HEK293T (cell line): ENCODE measurements around the gene CDCP1.
A peak's percentile ranks its signal among the peaks of the same experiment; 100 is the strongest.

ENCODE experiments used
- CTCF ChIA-PET: fragments of 350-600 bp; formaldehyde crosslinking; extraction: SDS; loops from one replicate; lab custom pipeline; 2021; ENCODE audit warnings: antibody characterized with exemption, inconsistent platforms; lab: Yijun Ruan, JAX
- POLR2A ChIA-PET: fragments of 350-600 bp; formaldehyde crosslinking; extraction: SDS; loops from one replicate; lab custom pipeline; 2020; ENCODE audit warnings: antibody characterized with exemption, inconsistent platforms; lab: Yijun Ruan, JAX
- DNase-seq: peaks from one replicate; pipeline ENCODE4 v3.0.0; 2012; ENCODE audit warnings: mixed read lengths; ENCODE audit errors: extremely low spot score
- ARNT ChIP-seq: fragments of 450-650 bp; IDR thresholded peaks from 2 replicates; pipeline ENCODE4 v1.6.1; 2017; ENCODE audit warnings: mild to moderate bottlenecking
- BHLHE40 ChIP-seq: fragments of 450-650 bp; IDR thresholded peaks from 2 replicates; pipeline ENCODE4 v1.6.1; 2016; ENCODE audit warnings: mild to moderate bottlenecking, moderate library complexity, borderline replicate concordance
- CTBP1 ChIP-seq: fragments of 450-650 bp; IDR thresholded peaks from 2 replicates; pipeline ENCODE4 v1.6.1; 2016; ENCODE audit warnings: borderline replicate concordance
- ELF4 ChIP-seq: fragments of 450-650 bp; IDR thresholded peaks from 2 replicates; pipeline ENCODE4 v1.6.1; 2017; ENCODE audit warnings: antibody characterized with exemption
- FOXA1 ChIP-seq: fragments of 450-650 bp; IDR thresholded peaks from 2 replicates; pipeline ENCODE4 v1.6.1; 2016; ENCODE audit warnings: mild to moderate bottlenecking
- FOXK2 ChIP-seq: fragments of 450-650 bp; IDR thresholded peaks from 2 replicates; pipeline ENCODE4 v1.6.1; 2016; ENCODE audit warnings: mild to moderate bottlenecking
- FOXM1 ChIP-seq: fragments of 450-650 bp; IDR thresholded peaks from 2 replicates; pipeline ENCODE4 v1.6.1; 2017; ENCODE audit warnings: mild to moderate bottlenecking, borderline replicate concordance
- HDGF ChIP-seq: fragments of 450-650 bp; IDR thresholded peaks from 2 replicates; pipeline ENCODE4 v1.6.1; 2017; ENCODE audit warnings: antibody characterized with exemption, borderline replicate concordance
- L3MBTL2 ChIP-seq: fragments of 450-650 bp; conservative IDR thresholded peaks from 2 replicates; pipeline ENCODE4 v1.6.1; 2016; ENCODE audit warnings: mild to moderate bottlenecking
- LEF1 ChIP-seq: fragments of 450-650 bp; IDR thresholded peaks from 2 replicates; pipeline ENCODE4 v1.6.1; 2017; ENCODE audit warnings: mild to moderate bottlenecking, borderline replicate concordance
- NFRKB ChIP-seq: fragments of 450-650 bp; IDR thresholded peaks from 2 replicates; pipeline ENCODE4 v1.6.1; 2016; ENCODE audit warnings: mild to moderate bottlenecking, moderate library complexity
- SP1 ChIP-seq: fragments of 450-650 bp; IDR thresholded peaks from 2 replicates; pipeline ENCODE4 v1.6.1; 2017
- SUZ12 ChIP-seq: fragments of 450-650 bp; IDR thresholded peaks from 2 replicates; pipeline ENCODE4 v1.6.1; 2016; ENCODE audit warnings: mild to moderate bottlenecking
- TARDBP ChIP-seq: fragments of 450-650 bp; IDR thresholded peaks from 2 replicates; pipeline ENCODE4 v1.6.1; 2016
- ZNF384 ChIP-seq: fragments of 450-650 bp; IDR thresholded peaks from 2 replicates; pipeline ENCODE4 v1.6.1; 2016
- TF ChIP-seq, protein P1 (sequence below): fragments of 450-650 bp; IDR thresholded peaks from 2 replicates; pipeline ENCODE4 v1.6.1; 2016

Gene CDCP1

DNA sequence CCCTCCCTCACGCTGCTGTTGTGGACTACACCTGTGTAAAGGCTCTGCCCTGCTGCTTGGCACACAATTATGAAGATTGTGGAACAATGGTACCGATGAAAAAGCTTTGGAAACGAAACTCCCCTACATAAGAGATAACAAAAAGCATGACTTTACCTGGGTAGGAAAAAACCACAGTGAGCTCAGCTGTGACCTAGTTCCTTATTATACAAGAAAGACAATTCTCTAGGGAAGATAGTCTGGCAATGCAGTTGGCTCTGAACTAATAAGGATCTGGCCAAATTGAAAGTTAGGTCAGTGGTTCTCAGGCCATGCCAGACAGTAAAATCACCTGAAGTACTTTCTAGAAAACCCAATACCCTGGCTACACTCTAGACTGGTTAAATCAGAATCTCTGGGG lies 104.0 kb downstream of the CDCP1 start:
- TF ChIP-seq ZNF384 (no peak), ARNT (no peak), FOXK2 (no peak), FOXM1 (no peak), NFRKB (no peak), LEF1 (no peak), TARDBP (no peak), HDGF (no peak), FOXA1 (no peak), L3MBTL2 (no peak), SP1 (no peak)
- CTCF ChIA-PET = interaction anchor here (0.9 to 6.5 kb wide), 5 partner anchors 50 to 467 kb away, joined by 3 to 52 read pairs (median 4); no protein-coding TSS in a partner anchor
- POLR2A ChIA-PET = no interaction called here
- no peak for DNase-seq

DNA sequence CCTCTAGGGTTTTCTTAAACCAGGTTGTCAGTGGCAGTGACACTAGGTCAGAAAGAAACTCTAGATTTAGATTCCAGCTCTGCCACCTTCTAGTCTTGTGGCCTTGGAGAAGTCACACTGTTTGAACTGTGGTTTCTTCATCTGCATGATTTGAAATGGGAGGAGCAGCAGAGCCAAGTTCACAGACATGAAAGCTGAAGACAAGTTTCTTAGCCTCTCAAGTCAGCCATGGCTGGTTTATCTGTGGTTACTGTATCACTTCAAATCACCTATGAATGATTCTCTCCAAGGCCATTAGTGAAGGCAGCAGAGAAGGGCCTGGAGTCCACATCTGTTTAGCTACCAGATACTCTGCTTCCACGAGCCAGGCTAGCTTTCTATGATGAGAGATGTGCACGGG lies 104.5 kb downstream of the CDCP1 start:
- TF ChIP-seq TARDBP (no peak), CTBP1 (no peak), HDGF (no peak), SP1 (no peak), L3MBTL2 (no peak), NFRKB (no peak), ELF4 (no peak)
- TF ChIP-seq, protein P1, sequence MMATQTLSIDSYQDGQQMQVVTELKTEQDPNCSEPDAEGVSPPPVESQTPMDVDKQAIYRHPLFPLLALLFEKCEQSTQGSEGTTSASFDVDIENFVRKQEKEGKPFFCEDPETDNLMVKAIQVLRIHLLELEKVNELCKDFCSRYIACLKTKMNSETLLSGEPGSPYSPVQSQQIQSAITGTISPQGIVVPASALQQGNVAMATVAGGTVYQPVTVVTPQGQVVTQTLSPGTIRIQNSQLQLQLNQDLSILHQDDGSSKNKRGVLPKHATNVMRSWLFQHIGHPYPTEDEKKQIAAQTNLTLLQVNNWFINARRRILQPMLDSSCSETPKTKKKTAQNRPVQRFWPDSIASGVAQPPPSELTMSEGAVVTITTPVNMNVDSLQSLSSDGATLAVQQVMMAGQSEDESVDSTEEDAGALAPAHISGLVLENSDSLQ = no peak
- CTCF ChIA-PET = interaction anchor here (0.6 to 6.5 kb wide), 7 partner anchors 17 to 470 kb away, joined by 3 to 52 read pairs (median 4); no protein-coding TSS in a partner anchor
- POLR2A ChIA-PET = no interaction called here
- DNase-seq = no peak

- CTCF ChIA-PET = interaction anchor here (0.6 to 1.6 kb wide), 10 partner anchors 18 to 509 kb away, joined by 3 to 7 read pairs (median 4); no protein-coding TSS in a partner anchor
- POLR2A ChIA-PET = no interaction called here
- TF ChIP-seq L3MBTL2 (peak; percentile 44; the same call in 1 of the 2 replicates), ARNT (peak; percentile 67; the same call in 1 of the 2 replicates), TARDBP (no peak), LEF1 (no peak), ELF4 (no peak), FOXA1 (no peak), HDGF (no peak), FOXK2 (no peak), SUZ12 (no peak), FOXM1 (no peak), CTBP1 (no peak), BHLHE40 (no peak), SP1 (no peak), ZNF384 (peak; percentile 90), NFRKB (no peak)
- TF ChIP-seq, protein P1 = no peak
- peak; percentile 92 for DNase-seq
These were observed 108.3 kb downstream of the CDCP1 start for GRCh38 chr3:45037720-45038455.

DNA sequence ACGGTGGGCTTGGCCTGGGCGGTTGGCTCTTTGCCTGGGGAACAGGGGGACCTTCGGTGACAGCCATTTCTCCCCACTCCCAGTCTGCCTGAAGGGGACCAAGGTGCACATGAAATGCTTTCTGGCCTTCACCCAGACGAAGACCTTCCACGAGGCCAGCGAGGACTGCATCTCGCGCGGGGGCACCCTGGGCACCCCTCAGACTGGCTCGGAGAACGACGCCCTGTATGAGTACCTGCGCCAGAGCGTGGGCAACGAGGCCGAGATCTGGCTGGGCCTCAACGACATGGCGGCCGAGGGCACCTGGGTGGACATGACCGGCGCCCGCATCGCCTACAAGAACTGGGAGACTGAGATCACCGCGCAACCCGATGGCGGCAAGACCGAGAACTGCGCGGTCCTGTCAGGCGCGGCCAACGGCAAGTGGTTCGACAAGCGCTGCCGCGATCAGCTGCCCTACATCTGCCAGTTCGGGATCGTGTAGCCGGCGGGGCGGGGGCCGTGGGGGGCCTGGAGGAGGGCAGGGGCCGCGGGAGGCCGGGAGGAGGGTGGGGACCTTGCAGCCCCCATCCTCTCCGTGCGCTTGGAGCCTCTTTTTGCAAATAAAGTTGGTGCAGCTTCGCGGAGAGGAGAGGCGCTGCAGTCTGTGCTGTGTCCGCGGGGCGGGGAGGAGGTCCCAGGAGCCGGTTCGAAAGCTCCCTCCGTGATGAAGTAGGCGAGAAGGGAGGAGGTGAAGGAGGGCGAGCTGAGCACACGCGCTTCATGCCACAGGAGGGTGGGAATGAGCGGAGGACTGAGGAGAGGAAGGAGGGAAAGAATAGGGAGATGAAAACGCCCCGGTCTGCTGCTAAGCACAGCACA lies 110.5 kb downstream of the CDCP1 start:
- CTCF ChIA-PET = interaction anchor here (1.6 kb wide), 1 partner anchor 175 kb away, joined by 7 read pairs; no protein-coding TSS in a partner anchor
- TF ChIP-seq SUZ12 (no peak), ZNF384 (no peak), FOXK2 (no peak), HDGF (no peak), FOXA1 (no peak)
- POLR2A ChIA-PET = no interaction called here
- no peak for DNase-seq

- no peak for TF ChIP-seq FOXM1
- TF ChIP-seq TARDBP = no peak
- no peak for TF ChIP-seq LEF1
- TF ChIP-seq ELF4 = no peak
- TF ChIP-seq NFRKB = no peak
- no peak for TF ChIP-seq FOXK2
- no peak for TF ChIP-seq ARNT
- no peak for TF ChIP-seq L3MBTL2
- no peak for TF ChIP-seq CTBP1
- no peak for TF ChIP-seq HDGF
- TF ChIP-seq SUZ12 = no peak
- no peak for TF ChIP-seq FOXA1
- no peak for TF ChIP-seq BHLHE40
- no peak for TF ChIP-seq SP1
- TF ChIP-seq, protein P1 = no peak
- TF ChIP-seq ZNF384 = no peak
- ChIA-PET CTCF (no interaction called here), POLR2A (no interaction called here)
- no peak for DNase-seq
These were observed 111.4 kb downstream of the CDCP1 start for GRCh38 chr3:45034612-45035252.
